ENCODE measurements around the gene UGT1A7. TPM values are rescaled to one million over a fixed set of nuclear protein-coding genes. Genes with fewer than 3 reads are reported as not detected.

UGT1A7 gene
- total and polyA plus RNA-seq, 4 donors: 0.45 TPM; not detected in 3

GRCh38 chr2:233818639-233819621 is 137.2 kb downstream of the UGT1A7 start:
- Histone ChIP-seq H3K27ac (ENCODE audit: low read depth in 1 of 2, low read length in 1 of 2) (no peak overlapping the region), H3K27me3 (ENCODE audit: control insufficient read depth in 3 of 3, insufficient read depth in 3 of 3, low read length in 2 of 3) (no peaks in the 10 kb centered on the region), H3K4me1 (ENCODE audit: control insufficient read depth in 5 of 5, insufficient read depth in 5 of 5, low read length in 5 of 5) (no peaks in the 10 kb centered on the region), H3K36me3 (ENCODE audit: control insufficient read depth in 4 of 4, insufficient read depth in 4 of 4, low read length in 4 of 4) (no peaks in the 10 kb centered on the region), H3K9me3 (ENCODE audit: control insufficient read depth in 4 of 4, insufficient read depth in 3 of 4, low read length in 3 of 4) (peaks cover 0 to 2% (median 0%) of the 10 kb centered on the region in 4 donors), H3K4me3 (no peak overlapping the region), H3K9ac (ENCODE audit: insufficient read depth in 1 of 2, low read length in 2 of 2) (no peak overlapping the region)
- 75 to 85% methylated on average over 17 of the region's 17 CpGs for WGBS, 2 donors
- TF ChIP-seq CTCF (IDR thresholded peaks at IDR 0.05; ENCODE audit: control extremely low read depth, extremely low read depth): no peak
- no peak for DNase-seq
- ATAC-seq (ENCODE audit: insufficient read depth, low FRiP score): no peak

- ATAC-seq (ENCODE audit: insufficient read depth, low FRiP score): no peak
- Histone ChIP-seq H3K4me3 (no peak overlapping the region), H3K9ac (ENCODE audit: insufficient read depth in 1 of 2, low read length in 2 of 2) (no peak overlapping the region), H3K36me3 (ENCODE audit: control insufficient read depth in 4 of 4, insufficient read depth in 4 of 4, low read length in 4 of 4) (no peaks in the 10 kb centered on the region), H3K27ac (ENCODE audit: low read depth in 1 of 2, low read length in 1 of 2) (no peak overlapping the region), H3K9me3 (ENCODE audit: control insufficient read depth in 4 of 4, insufficient read depth in 3 of 4, low read length in 3 of 4) (peaks cover 0 to 2% (median 0%) of the 10 kb centered on the region in 4 donors), H3K4me1 (ENCODE audit: control insufficient read depth in 5 of 5, insufficient read depth in 5 of 5, low read length in 5 of 5) (no peaks in the 10 kb centered on the region), H3K27me3 (ENCODE audit: control insufficient read depth in 3 of 3, insufficient read depth in 3 of 3, low read length in 2 of 3) (no peaks in the 10 kb centered on the region)
- 86 to 90% methylated on average over 18 of the region's 18 CpGs for WGBS, 2 donors
- TF ChIP-seq CTCF (IDR thresholded peaks at IDR 0.05; ENCODE audit: control extremely low read depth, extremely low read depth): no peak
- no peak for DNase-seq
Observed at GRCh38 chr2:233819884-233820773, 138.4 kb downstream of the UGT1A7 start.

GRCh38 chr2:233820774-233821105 is 139.0 kb downstream of the UGT1A7 start:
- DNase-seq: no peak
- Histone ChIP-seq H3K9ac (ENCODE audit: insufficient read depth in 1 of 2, low read length in 2 of 2) (no peak overlapping the region), H3K27me3 (ENCODE audit: control insufficient read depth in 3 of 3, insufficient read depth in 3 of 3, low read length in 2 of 3) (no peaks in the 10 kb centered on the region), H3K9me3 (ENCODE audit: control insufficient read depth in 4 of 4, insufficient read depth in 3 of 4, low read length in 3 of 4) (peaks cover 0 to 2% (median 0%) of the 10 kb centered on the region in 4 donors), H3K4me1 (ENCODE audit: control insufficient read depth in 5 of 5, insufficient read depth in 5 of 5, low read length in 5 of 5) (no peaks in the 10 kb centered on the region), H3K36me3 (ENCODE audit: control insufficient read depth in 4 of 4, insufficient read depth in 4 of 4, low read length in 4 of 4) (no peaks in the 10 kb centered on the region), H3K27ac (ENCODE audit: low read depth in 1 of 2, low read length in 1 of 2) (no peak overlapping the region), H3K4me3 (no peak overlapping the region)
- 85 to 90% methylated on average over 6 of the region's 6 CpGs for WGBS, 2 donors
- no peak for TF ChIP-seq CTCF (IDR thresholded peaks at IDR 0.05; ENCODE audit: control extremely low read depth, extremely low read depth)
- ATAC-seq (ENCODE audit: insufficient read depth, low FRiP score): no peak

Measured in lung (tissue), 12 donors.